ENCODE measurements around the gene KLHL40. TPM values are rescaled to one million over a fixed set of nuclear protein-coding genes. Genes with fewer than 3 reads are reported as not detected.

Gene KLHL40
- polyA plus RNA-seq, 1 donor (not counting 4 experiments of a cell fraction or from before 2014, with no cell fraction given), result not detected

DNA sequence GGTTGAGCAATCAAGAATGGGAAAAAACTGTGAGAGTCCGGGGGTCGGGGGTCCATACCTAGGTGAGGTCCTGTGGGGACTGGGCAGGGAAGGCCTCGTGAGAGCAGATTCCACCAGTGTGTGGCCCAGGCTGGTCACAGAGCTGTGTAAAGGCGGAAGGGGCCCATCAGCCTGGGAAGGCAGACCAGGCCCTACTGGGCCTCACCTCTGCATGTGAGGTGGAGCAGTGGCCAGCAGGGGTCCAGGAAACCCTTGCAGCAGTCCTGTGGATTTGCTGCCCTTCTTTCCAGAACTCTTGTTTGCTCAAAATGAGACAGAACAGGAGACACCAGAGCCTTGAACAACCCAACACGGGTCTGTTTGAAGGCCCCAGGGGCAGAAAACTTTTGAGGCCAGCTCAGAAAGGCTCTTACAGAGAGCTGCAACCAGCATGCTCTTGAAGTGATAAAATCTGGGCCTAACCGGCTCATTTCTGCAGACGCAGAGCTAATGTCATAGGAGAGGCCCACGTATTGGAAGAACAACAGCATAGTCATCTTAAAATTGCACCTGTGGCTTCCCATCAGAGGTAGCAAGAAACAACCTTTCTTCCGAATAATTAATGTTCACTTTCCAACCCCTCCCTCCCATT is 47.6 kb downstream of the KLHL40 start:
- dilution Hi-C loops (cut with MboI; ENCODE audit: extremely low pct_ligation_motif_present, low sequenced_read_pairs), result no loop called here

DNA sequence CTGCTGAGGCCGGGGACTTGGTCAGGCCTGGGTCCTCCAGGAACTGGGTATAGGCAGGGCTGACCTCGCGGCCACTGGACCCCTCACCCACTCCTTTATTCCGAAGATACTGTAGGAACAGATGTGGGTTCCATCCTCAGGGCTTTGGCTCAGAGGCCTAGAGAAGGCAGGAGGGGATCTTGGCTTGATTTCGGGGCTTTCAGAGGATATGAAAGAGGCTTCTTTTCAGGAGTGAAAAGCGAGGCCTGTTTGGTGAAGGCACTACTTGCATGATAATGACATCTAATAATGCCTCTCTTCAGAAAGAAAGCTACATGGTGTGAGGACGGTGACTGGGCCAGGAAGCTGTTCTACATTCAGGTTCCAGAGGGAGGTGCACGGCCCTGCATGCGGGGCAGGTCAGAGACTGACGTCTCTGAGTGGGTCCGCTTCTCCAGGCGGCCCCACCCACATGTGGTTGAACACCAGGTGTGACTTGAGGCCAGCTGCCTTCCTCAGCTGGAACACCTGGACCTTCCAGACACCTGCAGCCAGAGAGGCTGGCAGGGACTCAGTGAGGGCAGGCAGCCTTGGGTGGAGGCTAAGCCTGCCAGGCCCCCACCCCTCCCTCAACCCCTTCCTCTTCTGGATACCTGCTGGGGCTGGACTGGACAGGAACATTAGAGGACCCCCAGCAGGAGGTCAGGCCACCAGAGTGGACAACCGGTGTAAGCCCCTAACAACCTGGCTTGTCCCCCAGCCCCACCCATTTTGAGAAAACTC is 48.3 kb downstream of the KLHL40 start:
- Histone ChIP-seq H3K36me3 (ENCODE audit: control insufficient read depth in 2 of 2, extremely low read depth in 1 of 2, insufficient read depth in 2 of 2, low read length in 2 of 2) (no peaks in the 10 kb centered on the region), H2AFZ (ENCODE audit: control insufficient read depth, low read length) (no peak overlapping the region), H3K79me2 (ENCODE audit: control insufficient read depth, insufficient read depth, low read length) (no peaks in the 10 kb centered on the region), H3K4me1 (ENCODE audit: control insufficient read depth, extremely low read depth, insufficient read depth, low read length) (no peaks in the 10 kb centered on the region), H3K9me1 (ENCODE audit: control insufficient read depth, extremely low read depth, insufficient read depth, low read length) (no peaks in the 10 kb centered on the region), H3K9ac (ENCODE audit: control insufficient read depth, extremely low read depth, insufficient read depth, low read length) (no peak overlapping the region), H4K20me1 (ENCODE audit: control insufficient read depth, extremely low read depth, insufficient read depth, low read length) (no peaks in the 10 kb centered on the region), H3K9me3 (ENCODE audit: control insufficient read depth, low read depth, low read length) (no peaks in the 10 kb centered on the region), H3K27ac (ENCODE audit: control insufficient read depth, insufficient read depth, low read length) (no peak overlapping the region), H3K4me3 (ENCODE audit: control insufficient read depth in 2 of 3, extremely low read depth in 1 of 3, insufficient read depth in 2 of 3, low read depth in 1 of 3, low read length in 3 of 3) (no peak overlapping the region), H3K4me2 (ENCODE audit: control insufficient read depth, extremely low read depth, insufficient read depth, low read depth, low read length) (no peak overlapping the region), H3K27me3 (ENCODE audit: control insufficient read depth, extremely low read depth, insufficient read depth, low read length) (peaks cover 4% of the 10 kb centered on the region)
- TF ChIP-seq CTCF (optimal IDR thresholded peaks at IDR 0.05 in 1 of 3, IDR thresholded peaks at IDR 0.05 in 1 of 3, conservative IDR thresholded peaks at IDR 0.05 in 1 of 3; ENCODE audit: extremely low read depth in 1 of 3, insufficient read depth in 2 of 3, low read length in 3 of 3), result no peak
- no peak for TF ChIP-seq EZH2 (IDR thresholded peaks at IDR 0.05; ENCODE audit: low read length)
- DNase-seq (ENCODE audit: low read depth, low spot score) (no peak), FAIRE-seq (no peak)
- dilution Hi-C loops (cut with MboI; ENCODE audit: extremely low pct_ligation_motif_present, low sequenced_read_pairs), result no loop called here

More for the DNA sequence above, 47.6 kb downstream of the KLHL40 start:
- Histone ChIP-seq H3K4me3 (ENCODE audit: control insufficient read depth in 2 of 3, extremely low read depth in 1 of 3, insufficient read depth in 2 of 3, low read depth in 1 of 3, low read length in 3 of 3) (no peak overlapping the region), H3K36me3 (ENCODE audit: control insufficient read depth in 2 of 2, extremely low read depth in 1 of 2, insufficient read depth in 2 of 2, low read length in 2 of 2) (no peaks in the 10 kb centered on the region), H3K9me3 (ENCODE audit: control insufficient read depth, low read depth, low read length) (no peaks in the 10 kb centered on the region), H4K20me1 (ENCODE audit: control insufficient read depth, extremely low read depth, insufficient read depth, low read length) (no peaks in the 10 kb centered on the region), H3K27me3 (ENCODE audit: control insufficient read depth, extremely low read depth, insufficient read depth, low read length) (peaks cover 6% of the 10 kb centered on the region), H2AFZ (ENCODE audit: control insufficient read depth, low read length) (no peak overlapping the region), H3K9ac (ENCODE audit: control insufficient read depth, extremely low read depth, insufficient read depth, low read length) (no peak overlapping the region), H3K9me1 (ENCODE audit: control insufficient read depth, extremely low read depth, insufficient read depth, low read length) (no peaks in the 10 kb centered on the region), H3K4me2 (ENCODE audit: control insufficient read depth, extremely low read depth, insufficient read depth, low read depth, low read length) (no peak overlapping the region), H3K79me2 (ENCODE audit: control insufficient read depth, insufficient read depth, low read length) (no peaks in the 10 kb centered on the region), H3K27ac (ENCODE audit: control insufficient read depth, insufficient read depth, low read length) (no peak overlapping the region), H3K4me1 (ENCODE audit: control insufficient read depth, extremely low read depth, insufficient read depth, low read length) (no peaks in the 10 kb centered on the region)
- no peak for DNase-seq (ENCODE audit: low read depth, low spot score)
- FAIRE-seq, result no peak
- TF ChIP-seq CTCF (optimal IDR thresholded peaks at IDR 0.05 in 1 of 3, IDR thresholded peaks at IDR 0.05 in 1 of 3, conservative IDR thresholded peaks at IDR 0.05 in 1 of 3; ENCODE audit: extremely low read depth in 1 of 3, insufficient read depth in 2 of 3, low read length in 3 of 3) (peak in 1 of 3 experiments; percentile 3), EZH2 (IDR thresholded peaks at IDR 0.05; ENCODE audit: low read length) (no peak)
